ENCODE measurements around the gene SLC52A3.
A peak's percentile ranks its signal among the peaks of the same experiment; 100 is the strongest.

DNA sequence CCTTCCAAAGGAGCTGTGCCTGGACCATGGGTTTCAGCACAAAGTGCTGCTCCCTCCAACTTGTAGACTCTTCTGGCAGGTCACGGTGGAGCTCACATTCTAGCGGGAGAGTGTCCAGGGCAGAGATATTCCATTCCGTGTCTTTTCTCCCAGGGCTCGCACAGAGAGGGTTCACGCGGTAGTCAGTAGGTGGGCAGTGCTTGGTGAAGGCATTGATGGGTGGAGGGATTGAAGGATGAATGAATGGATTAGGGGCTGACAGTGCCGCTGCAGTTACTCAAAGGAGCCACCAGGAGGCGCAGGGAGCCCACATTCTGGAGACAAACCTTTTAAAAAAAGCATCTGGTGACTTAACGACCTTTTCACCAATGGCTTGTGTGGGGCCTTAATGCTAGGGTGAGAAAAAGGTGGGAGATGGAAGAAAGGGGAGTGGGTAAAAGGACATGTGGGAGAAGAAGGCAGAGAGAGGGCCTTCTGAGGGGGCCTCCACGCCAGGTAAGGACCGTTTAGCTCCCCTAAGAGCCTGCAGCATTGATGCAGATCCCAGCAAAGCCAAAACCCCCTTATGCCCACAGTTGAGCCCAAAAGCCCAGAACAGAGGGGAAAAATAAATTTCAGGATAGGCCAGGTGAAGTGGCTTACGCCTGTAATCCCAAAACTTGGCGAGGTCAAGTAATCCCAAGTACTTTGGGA, 47.8 kb upstream of the SLC52A3 start:
- TF ChIP-seq POLR2A (IDR thresholded peaks at IDR 0.05) = no peak
- TF ChIP-seq CTCF (IDR thresholded peaks at IDR 0.05) = peak in 6 of 7 experiments; percentile 91 to 99 (median 97)
- TF ChIP-seq POLR2AphosphoS5 (IDR thresholded peaks at IDR 0.05) = no peak

Data from stomach (tissue), 4 donors.